Nephron progenitor cell (in vitro differentiated cells): Measurements from ENCODE around the gene PHYHIPL.
A peak's percentile ranks its signal among the peaks of the same experiment; 100 is the strongest.

Experiments
- DNase-seq: peaks from one replicate; pipeline ENCODE4 v3.0.0; 2021
- H3K27ac Mint-ChIP-seq: 2 replicates; pipeline ENCODE4 v1.8.0; 2021; ENCODE audit warnings: mild to moderate bottlenecking, moderate library complexity, mixed read lengths
- H3K27me3 Mint-ChIP-seq: 2 replicates; pipeline ENCODE4 v1.8.0; 2021; ENCODE audit warnings: mild to moderate bottlenecking, low read depth, mixed read lengths; ENCODE audit not compliant: poor library complexity
- H3K36me3 Mint-ChIP-seq: 2 replicates; pipeline ENCODE4 v1.8.0; 2021; ENCODE audit warnings: low read depth, mixed read lengths
- H3K4me1 Mint-ChIP-seq: 2 replicates; pipeline ENCODE4 v1.8.0; 2021; ENCODE audit warnings: mixed read lengths
- H3K4me3 Mint-ChIP-seq: 2 replicates; pipeline ENCODE4 v1.8.0; 2021; ENCODE audit warnings: mild to moderate bottlenecking, moderate library complexity, mixed read lengths
- H3K9me3 Mint-ChIP-seq: 2 replicates; pipeline ENCODE4 v1.8.0; 2021; ENCODE audit warnings: mild to moderate bottlenecking, moderate library complexity, mixed read lengths
- CTCF ChIP-seq: fragments of 200-600 bp; sonication (generic); IDR thresholded peaks from 2 replicates; pipeline ENCODE4 v1.5.0; 2021; ENCODE audit warnings: antibody characterized with exemption

The PHYHIPL gene

DNA sequence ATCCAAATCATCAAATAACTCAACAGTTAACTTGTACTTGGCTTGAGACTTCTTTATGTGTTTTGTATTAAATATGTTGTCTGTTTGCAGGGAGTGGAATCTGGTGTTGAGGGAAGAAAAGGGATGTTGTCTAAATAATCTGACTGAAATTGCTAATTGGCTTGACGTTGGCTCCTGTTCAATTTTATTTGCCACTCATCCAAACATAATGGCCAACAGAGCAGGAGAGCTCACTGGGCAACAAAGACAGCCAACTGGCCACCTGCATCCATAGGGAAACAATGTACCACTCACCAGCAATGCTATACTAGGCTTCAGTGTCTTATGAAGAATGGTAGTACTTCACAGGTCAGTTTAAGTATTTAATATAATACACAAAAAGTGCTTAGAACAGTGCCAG lies 105.4 kb downstream of the PHYHIPL start:
- Mint-ChIP-seq H3K27me3 (no peaks in the 10 kb centered on the region), H3K4me3 (no peak overlapping the region), H3K9me3 (no peaks in the 10 kb centered on the region), H3K4me1 (peaks cover 26% of the 10 kb centered on the region), H3K36me3 (no peaks in the 10 kb centered on the region), H3K27ac (no peak overlapping the region)
- TF ChIP-seq CTCF: no peak
- DNase-seq: no peak

- no peaks in the 10 kb centered on the region for H3K9me3 Mint-ChIP-seq
- TF ChIP-seq CTCF: no peak
- H3K4me3 Mint-ChIP-seq: no peak overlapping the region
- peaks cover under 1% of the 10 kb centered on the region for H3K27me3 Mint-ChIP-seq
- H3K4me1 Mint-ChIP-seq: peaks cover 26% of the 10 kb centered on the region
- H3K27ac Mint-ChIP-seq: no peak overlapping the region
- peak; percentile 19 for DNase-seq
- no peaks in the 10 kb centered on the region for H3K36me3 Mint-ChIP-seq
Measured at GRCh38 chr10:59283456-59284091, 107.1 kb downstream of the PHYHIPL start.

GRCh38 chr10:59284118-59284975 lies 107.9 kb downstream of the PHYHIPL start:
- Mint-ChIP-seq H3K9me3 (no peaks in the 10 kb centered on the region), H3K27ac (no peak overlapping the region), H3K27me3 (peaks cover 6% of the 10 kb centered on the region), H3K36me3 (no peaks in the 10 kb centered on the region), H3K4me3 (no peak overlapping the region), H3K4me1 (peaks cover 26% of the 10 kb centered on the region)
- no peak for DNase-seq
- no peak for TF ChIP-seq CTCF

GRCh38 chr10:59285073-59285472 lies 108.6 kb downstream of the PHYHIPL start:
- Mint-ChIP-seq H3K4me3 (no peak overlapping the region), H3K4me1 (peaks cover 26% of the 10 kb centered on the region), H3K27ac (no peak overlapping the region), H3K36me3 (no peaks in the 10 kb centered on the region), H3K9me3 (no peaks in the 10 kb centered on the region), H3K27me3 (peaks cover 6% of the 10 kb centered on the region)
- no peak for TF ChIP-seq CTCF
- no peak for DNase-seq

GRCh38 chr10:59285848-59286247 lies 109.4 kb downstream of the PHYHIPL start:
- H3K27ac Mint-ChIP-seq: no peak overlapping the region
- TF ChIP-seq CTCF: no peak

More at GRCh38 chr10:59285848-59286247, 109.4 kb downstream of the PHYHIPL start:
- Mint-ChIP-seq H3K27me3 (peaks cover 6% of the 10 kb centered on the region), H3K9me3 (no peaks in the 10 kb centered on the region), H3K4me1 (peaks cover 26% of the 10 kb centered on the region), H3K36me3 (no peaks in the 10 kb centered on the region), H3K4me3 (no peak overlapping the region)
- DNase-seq: no peak
